Measurements from ENCODE around the gene MYOT.

DNA sequence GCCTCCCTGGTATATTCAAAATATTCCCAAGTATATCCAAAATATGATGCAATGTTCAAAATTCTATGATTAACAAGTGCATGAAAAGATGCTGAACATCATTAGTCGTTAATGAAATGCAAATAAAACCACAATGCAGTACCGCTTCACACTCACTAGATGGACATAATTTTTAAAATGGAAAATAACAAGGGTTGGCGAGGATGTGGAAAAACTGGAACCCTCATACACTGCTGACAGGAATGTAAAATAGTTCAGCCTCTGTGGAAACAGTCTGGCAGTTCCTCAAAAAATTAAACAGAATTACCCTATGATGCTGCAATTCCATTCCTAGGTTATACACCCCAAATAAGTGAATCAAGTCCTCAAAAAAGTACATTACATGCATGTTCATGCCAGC, 36.1 kb upstream of the MYOT start:
- TF ChIP-seq, protein P1, sequence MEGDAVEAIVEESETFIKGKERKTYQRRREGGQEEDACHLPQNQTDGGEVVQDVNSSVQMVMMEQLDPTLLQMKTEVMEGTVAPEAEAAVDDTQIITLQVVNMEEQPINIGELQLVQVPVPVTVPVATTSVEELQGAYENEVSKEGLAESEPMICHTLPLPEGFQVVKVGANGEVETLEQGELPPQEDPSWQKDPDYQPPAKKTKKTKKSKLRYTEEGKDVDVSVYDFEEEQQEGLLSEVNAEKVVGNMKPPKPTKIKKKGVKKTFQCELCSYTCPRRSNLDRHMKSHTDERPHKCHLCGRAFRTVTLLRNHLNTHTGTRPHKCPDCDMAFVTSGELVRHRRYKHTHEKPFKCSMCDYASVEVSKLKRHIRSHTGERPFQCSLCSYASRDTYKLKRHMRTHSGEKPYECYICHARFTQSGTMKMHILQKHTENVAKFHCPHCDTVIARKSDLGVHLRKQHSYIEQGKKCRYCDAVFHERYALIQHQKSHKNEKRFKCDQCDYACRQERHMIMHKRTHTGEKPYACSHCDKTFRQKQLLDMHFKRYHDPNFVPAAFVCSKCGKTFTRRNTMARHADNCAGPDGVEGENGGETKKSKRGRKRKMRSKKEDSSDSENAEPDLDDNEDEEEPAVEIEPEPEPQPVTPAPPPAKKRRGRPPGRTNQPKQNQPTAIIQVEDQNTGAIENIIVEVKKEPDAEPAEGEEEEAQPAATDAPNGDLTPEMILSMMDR (IDR thresholded peaks at IDR 0.05) = peak in 8 of 12 donors; percentile 12 to 41 (median 28)
- no peak for TF ChIP-seq POLR2A (IDR thresholded peaks at IDR 0.05)

Measured in heart left ventricle (tissue), 13 donors.